DND-41 (cell line): ENCODE results near the gene RELN.

Experiments
- EZH2 ChIP-seq: IDR thresholded peaks from 3 replicates; pipeline ENCODE4 v1.6.1; 2012; ENCODE audit warnings: borderline replicate concordance, low read depth, mild to moderate bottlenecking, moderate library complexity, low read length, inconsistent platforms; ENCODE audit not compliant: severe bottlenecking
- TF ChIP-seq, protein P1 (sequence below): IDR thresholded peaks from 2 replicates; pipeline ENCODE4 v1.5.1; 2012; ENCODE audit warnings: borderline replicate concordance, low read length, moderate library complexity, mild to moderate bottlenecking; ENCODE audit not compliant: poor library complexity, severe bottlenecking; ENCODE audit errors: extremely low read depth

DNA sequence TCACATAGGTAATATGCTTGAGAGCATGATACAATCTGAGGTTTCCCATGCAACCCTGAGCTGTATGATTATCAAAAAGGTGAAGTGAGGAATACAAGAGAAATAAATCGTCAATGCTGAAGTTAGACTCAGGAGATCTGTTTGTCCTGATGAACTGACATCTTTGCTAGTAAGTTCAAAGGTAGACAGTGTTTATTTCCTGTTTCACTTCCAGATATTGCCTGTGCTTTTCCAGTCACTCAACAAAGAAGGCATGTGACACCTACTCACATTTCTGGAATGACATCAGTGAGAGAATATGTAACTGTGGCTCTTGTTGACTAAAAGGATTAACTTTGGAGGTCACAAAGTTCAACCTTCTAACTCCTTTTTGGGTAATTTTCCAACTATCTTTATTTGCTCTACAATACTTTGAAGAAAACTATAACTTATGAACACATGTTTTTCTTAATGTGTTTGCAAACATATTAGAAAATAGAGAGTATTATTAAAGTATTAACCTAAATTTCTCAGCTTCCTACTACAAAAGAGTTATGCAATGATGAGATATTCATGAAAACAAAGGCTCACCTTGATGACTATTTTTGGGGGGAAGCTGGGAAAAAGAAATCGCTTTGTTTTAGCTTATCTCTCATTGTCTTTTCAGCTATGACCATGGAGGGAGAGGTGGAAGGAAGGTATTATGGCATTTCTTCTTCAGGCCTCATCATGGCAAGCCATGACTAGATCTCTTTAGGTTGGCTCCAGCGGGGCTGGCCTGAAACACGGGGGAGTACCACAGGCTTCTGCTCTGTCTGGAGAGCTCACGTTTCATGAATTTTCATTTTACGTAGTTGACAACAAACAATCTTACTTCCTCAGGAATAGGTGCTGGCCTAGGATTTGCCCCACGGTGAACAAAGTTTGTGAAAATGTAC, 328.7 kb downstream of the RELN start:
- TF ChIP-seq, protein P1, sequence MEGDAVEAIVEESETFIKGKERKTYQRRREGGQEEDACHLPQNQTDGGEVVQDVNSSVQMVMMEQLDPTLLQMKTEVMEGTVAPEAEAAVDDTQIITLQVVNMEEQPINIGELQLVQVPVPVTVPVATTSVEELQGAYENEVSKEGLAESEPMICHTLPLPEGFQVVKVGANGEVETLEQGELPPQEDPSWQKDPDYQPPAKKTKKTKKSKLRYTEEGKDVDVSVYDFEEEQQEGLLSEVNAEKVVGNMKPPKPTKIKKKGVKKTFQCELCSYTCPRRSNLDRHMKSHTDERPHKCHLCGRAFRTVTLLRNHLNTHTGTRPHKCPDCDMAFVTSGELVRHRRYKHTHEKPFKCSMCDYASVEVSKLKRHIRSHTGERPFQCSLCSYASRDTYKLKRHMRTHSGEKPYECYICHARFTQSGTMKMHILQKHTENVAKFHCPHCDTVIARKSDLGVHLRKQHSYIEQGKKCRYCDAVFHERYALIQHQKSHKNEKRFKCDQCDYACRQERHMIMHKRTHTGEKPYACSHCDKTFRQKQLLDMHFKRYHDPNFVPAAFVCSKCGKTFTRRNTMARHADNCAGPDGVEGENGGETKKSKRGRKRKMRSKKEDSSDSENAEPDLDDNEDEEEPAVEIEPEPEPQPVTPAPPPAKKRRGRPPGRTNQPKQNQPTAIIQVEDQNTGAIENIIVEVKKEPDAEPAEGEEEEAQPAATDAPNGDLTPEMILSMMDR, result no peak
- no peak for TF ChIP-seq EZH2
